ENCODE measurements around the gene CFB. TPM values are rescaled to one million over a fixed set of nuclear protein-coding genes. Genes with fewer than 3 reads are reported as not detected.

CFB gene
- total and polyA plus RNA-seq, 7 experiments from 2014 or later: 0.56 to 1.8 (median 1.4) TPM; not detected in 2

- intact Hi-C loops (cut with micrococcal nuclease): no loop called here
- DNase-seq (no peak), ATAC-seq (no peak)
- H3K36me3 ChIP-seq (ENCODE audit: control insufficient read depth in 2 of 3, insufficient read depth in 3 of 3, low read length in 3 of 3): peaks cover 15 to 77% (median 30%) of the 10 kb centered on the region in 3 experiments
- H3K27ac ChIP-seq (ENCODE audit: low read depth, low read length): no peak overlapping the region
- peaks cover 0 to 5% (median 0%) of the 10 kb centered on the region in 11 donors for H3K9me3 Mint-ChIP-seq
- H3K27me3 Mint-ChIP-seq: peaks cover 0 to 4% (median 0%) of the 10 kb centered on the region in 5 donors
- H3K27ac Mint-ChIP-seq: peak overlapping the region in 6 of 9 donors; percentile 12 to 68 (median 40)
- no peaks in the 10 kb centered on the region for H3K9me3 ChIP-seq (ENCODE audit: control insufficient read depth in 2 of 3, low read length in 3 of 3)
- H3K4me1 Mint-ChIP-seq: peaks cover 7 to 26% (median 20%) of the 10 kb centered on the region in 7 donors
- no peaks in the 10 kb centered on the region for H3K27me3 ChIP-seq (ENCODE audit: control insufficient read depth in 2 of 2, insufficient read depth in 2 of 2, low read length in 2 of 2)
- CTCF ChIA-PET: no interaction called here
- no peak overlapping the region for H3K4me3 Mint-ChIP-seq
- H3K36me3 Mint-ChIP-seq: peaks cover under 1 to 40% (median 16%) of the 10 kb centered on the region in 5 donors
- peaks cover 11 to 14% of the 10 kb centered on the region in 2 donors for H3K4me1 ChIP-seq (ENCODE audit: control insufficient read depth in 2 of 2, insufficient read depth in 2 of 2, low read length in 2 of 2)
- no peak overlapping the region for H3K4me3 ChIP-seq (ENCODE audit: low read length)
- POLR2A ChIA-PET: interaction anchor here (1.0 kb wide), 1 partner anchor 12 kb away, joined by 3 read pairs; no protein-coding TSS in a partner anchor
These were observed 21.4 kb downstream of the CFB start for GRCh38 chr6:31966997-31967925.

- no peaks in the 10 kb centered on the region for H3K9me3 ChIP-seq (ENCODE audit: control insufficient read depth in 2 of 3, low read length in 3 of 3)
- peaks cover 0 to 7% (median 0%) of the 10 kb centered on the region in 11 donors for H3K9me3 Mint-ChIP-seq
- no peaks in the 10 kb centered on the region for H3K27me3 ChIP-seq (ENCODE audit: control insufficient read depth in 2 of 2, insufficient read depth in 2 of 2, low read length in 2 of 2)
- peaks cover 14 to 19% of the 10 kb centered on the region in 2 donors for H3K4me1 ChIP-seq (ENCODE audit: control insufficient read depth in 2 of 2, insufficient read depth in 2 of 2, low read length in 2 of 2)
- ATAC-seq (no peak), DNase-seq (no peak)
- ChIA-PET POLR2A (interaction anchor here (1.0 kb wide), 1 partner anchor 11 kb away, joined by 3 read pairs; no protein-coding TSS in a partner anchor), CTCF (no interaction called here)
- H3K36me3 Mint-ChIP-seq: peaks cover 0 to 35% (median 15%) of the 10 kb centered on the region in 5 donors
- H3K4me3 Mint-ChIP-seq: no peak overlapping the region
- intact Hi-C loops (cut with micrococcal nuclease): no loop called here
- peaks cover 0 to 5% (median 0%) of the 10 kb centered on the region in 5 donors for H3K27me3 Mint-ChIP-seq
- peaks cover 13 to 70% (median 30%) of the 10 kb centered on the region in 3 experiments for H3K36me3 ChIP-seq (ENCODE audit: control insufficient read depth in 2 of 3, insufficient read depth in 3 of 3, low read length in 3 of 3)
- H3K4me3 ChIP-seq (ENCODE audit: low read length): no peak overlapping the region
- H3K4me1 Mint-ChIP-seq: peaks cover 11 to 33% (median 25%) of the 10 kb centered on the region in 7 donors
- no peak overlapping the region for H3K27ac ChIP-seq (ENCODE audit: low read depth, low read length)
- peak overlapping the region in 5 of 9 donors; percentile 38 to 68 (median 53) for H3K27ac Mint-ChIP-seq
These were observed 22.0 kb downstream of the CFB start for GRCh38 chr6:31967926-31968320.

- H3K4me1 ChIP-seq (ENCODE audit: control insufficient read depth in 2 of 2, insufficient read depth in 2 of 2, low read length in 2 of 2): peaks cover 18 to 21% of the 10 kb centered on the region in 2 donors
- Mint-ChIP-seq H3K27ac (peak overlapping the region in 2 of 9 donors; percentile 22 to 59), H3K36me3 (peaks cover 0 to 34% (median 15%) of the 10 kb centered on the region in 5 donors), H3K4me3 (no peak overlapping the region), H3K4me1 (peaks cover 15 to 37% (median 30%) of the 10 kb centered on the region in 7 donors), H3K27me3 (peaks cover 0 to 5% (median 0%) of the 10 kb centered on the region in 5 donors), H3K9me3 (peaks cover 0 to 7% (median 0%) of the 10 kb centered on the region in 11 donors)
- no peaks in the 10 kb centered on the region for H3K9me3 ChIP-seq (ENCODE audit: control insufficient read depth in 2 of 3, low read length in 3 of 3)
- no peaks in the 10 kb centered on the region for H3K27me3 ChIP-seq (ENCODE audit: control insufficient read depth in 2 of 2, insufficient read depth in 2 of 2, low read length in 2 of 2)
- intact Hi-C loops (cut with micrococcal nuclease): no loop called here
- H3K36me3 ChIP-seq (ENCODE audit: control insufficient read depth in 2 of 3, insufficient read depth in 3 of 3, low read length in 3 of 3): peaks cover 9 to 66% (median 30%) of the 10 kb centered on the region in 3 experiments
- H3K27ac ChIP-seq (ENCODE audit: low read depth, low read length): no peak overlapping the region
- ChIA-PET CTCF (no interaction called here), POLR2A (interaction anchor here (1.0 kb wide), 1 partner anchor 11 kb away, joined by 3 read pairs; no protein-coding TSS in a partner anchor)
- no peak overlapping the region for H3K4me3 ChIP-seq (ENCODE audit: low read length)
- ATAC-seq: no peak
- DNase-seq: no peak
These were observed 22.4 kb downstream of the CFB start for GRCh38 chr6:31968326-31968725.

- no peak for DNase-seq
These were observed 23.2 kb downstream of the CFB start for GRCh38 chr6:31968791-31969711.

GRCh38 chr6:31969712-31970603 lies 24.1 kb downstream of the CFB start:
- H3K27me3 Mint-ChIP-seq: peaks cover 0 to 5% (median 0%) of the 10 kb centered on the region in 5 donors
- H3K4me3 ChIP-seq (ENCODE audit: low read length): no peak overlapping the region
- peaks cover 0 to 52% (median 22%) of the 10 kb centered on the region in 3 experiments for H3K36me3 ChIP-seq (ENCODE audit: control insufficient read depth in 2 of 3, insufficient read depth in 3 of 3, low read length in 3 of 3)
- ATAC-seq: no peak
- intact Hi-C loops (cut with micrococcal nuclease): loop anchor here in 1 of 2 donors (10.0 kb wide), 2 partner anchors 105 to 235 kb away; partner anchors contain the start of genes CLIC1 and NEU1
- H3K4me3 Mint-ChIP-seq: peak overlapping the region; percentile 56 to 99 (median 74)
- H3K27ac ChIP-seq (ENCODE audit: low read depth, low read length): peak overlapping the region; percentile 97
- H3K9me3 ChIP-seq (ENCODE audit: control insufficient read depth in 2 of 3, low read length in 3 of 3): no peaks in the 10 kb centered on the region
- H3K27ac Mint-ChIP-seq: peak overlapping the region; percentile 97 to 100 (median 100)
- H3K9me3 Mint-ChIP-seq: peaks cover 0 to 7% (median 0%) of the 10 kb centered on the region in 11 donors
- no peaks in the 10 kb centered on the region for H3K27me3 ChIP-seq (ENCODE audit: control insufficient read depth in 2 of 2, insufficient read depth in 2 of 2, low read length in 2 of 2)
- peaks cover 20 to 51% (median 42%) of the 10 kb centered on the region in 7 donors for H3K4me1 Mint-ChIP-seq
- H3K4me1 ChIP-seq (ENCODE audit: control insufficient read depth in 2 of 2, insufficient read depth in 2 of 2, low read length in 2 of 2): peaks cover 21 to 22% of the 10 kb centered on the region in 2 donors
- CTCF ChIA-PET: interaction anchor here (1.9 kb wide), 1 partner anchor 11 kb away, joined by 10 read pairs; the partner anchor contains the start of genes NELFE and SKIC2
- DNase-seq: no peak
- POLR2A ChIA-PET: interaction anchor here (1.2 to 6.6 kb wide), 3 partner anchors 10 to 16 kb away, joined by 3 to 108 read pairs (median 9); partner anchors contain the start of genes NELFE and SKIC2
- H3K36me3 Mint-ChIP-seq: peaks cover 0 to 33% (median 18%) of the 10 kb centered on the region in 5 donors

More at GRCh38 chr6:31968791-31969711, 23.2 kb downstream of the CFB start:
- Histone ChIP-seq H3K4me1 (ENCODE audit: control insufficient read depth in 2 of 2, insufficient read depth in 2 of 2, low read length in 2 of 2) (peaks cover 21 to 22% of the 10 kb centered on the region in 2 donors), H3K27ac (ENCODE audit: low read depth, low read length) (no peak overlapping the region), H3K4me3 (ENCODE audit: low read length) (no peak overlapping the region), H3K9me3 (ENCODE audit: control insufficient read depth in 2 of 3, low read length in 3 of 3) (no peaks in the 10 kb centered on the region), H3K36me3 (ENCODE audit: control insufficient read depth in 2 of 3, insufficient read depth in 3 of 3, low read length in 3 of 3) (peaks cover 3 to 59% (median 26%) of the 10 kb centered on the region in 3 experiments), H3K27me3 (ENCODE audit: control insufficient read depth in 2 of 2, insufficient read depth in 2 of 2, low read length in 2 of 2) (no peaks in the 10 kb centered on the region)
- no peak for ATAC-seq
- Mint-ChIP-seq H3K27me3 (peaks cover 0 to 5% (median 0%) of the 10 kb centered on the region in 5 donors), H3K9me3 (peaks cover 0 to 7% (median 0%) of the 10 kb centered on the region in 11 donors), H3K4me3 (peak overlapping the region in 5 of 10 donors; percentile 20 to 99 (median 61)), H3K4me1 (peaks cover 20 to 44% (median 35%) of the 10 kb centered on the region in 7 donors), H3K36me3 (peaks cover 0 to 32% (median 16%) of the 10 kb centered on the region in 5 donors), H3K27ac (peak overlapping the region in 7 of 9 donors; percentile 98 to 100 (median 100))
- POLR2A ChIA-PET: interaction anchor here (1.2 to 6.6 kb wide), 3 partner anchors 10 to 15 kb away, joined by 3 to 108 read pairs (median 9); partner anchors contain the start of genes NELFE and SKIC2
- intact Hi-C loops (cut with micrococcal nuclease): no loop called here
- CTCF ChIA-PET: interaction anchor here (1.9 kb wide), 1 partner anchor 10 kb away, joined by 10 read pairs; the partner anchor contains the start of genes NELFE and SKIC2

Data from naive thymus-derived CD4-positive, alpha-beta T cell (primary cell).